ENCODE results near the gene HID1. TPM values are rescaled to one million over a fixed set of nuclear protein-coding genes. Genes with fewer than 3 reads are reported as not detected.

The HID1 gene
- total RNA-seq, 1 donor from 2014 or later: 3.5 TPM

- H3K27me3 Mint-ChIP-seq (ENCODE audit: insufficient read depth, low read depth): peaks cover 27% of the 10 kb centered on the region
- H3K9me3 ChIP-seq (ENCODE audit: low read depth): no peaks in the 10 kb centered on the region
- no peaks in the 10 kb centered on the region for H3K36me3 Mint-ChIP-seq
- no peaks in the 10 kb centered on the region for H3K79me2 ChIP-seq (ENCODE audit: low read depth)
- H3K4me3 Mint-ChIP-seq: no peak overlapping the region
- no peak overlapping the region for H3K4me3 ChIP-seq
- no peak overlapping the region for H3K4me2 ChIP-seq
- peaks cover 12% of the 10 kb centered on the region for H3K27me3 ChIP-seq
- H3K4me1 ChIP-seq: no peaks in the 10 kb centered on the region
- no peak overlapping the region for H3K27ac ChIP-seq
- no peaks in the 10 kb centered on the region for H3K9me3 Mint-ChIP-seq
- no peak overlapping the region for H2AFZ ChIP-seq (replicated peaks)
- H3K36me3 ChIP-seq: no peaks in the 10 kb centered on the region
- TF ChIP-seq CTCF (IDR thresholded peaks at IDR 0.05) (no peak), EZH2phosphoT487 (IDR thresholded peaks at IDR 0.05) (no peak), EZH2 (IDR thresholded peaks at IDR 0.05) (no peak)
- no peak overlapping the region for H3K9ac ChIP-seq
- no peaks in the 10 kb centered on the region for H3F3A ChIP-seq (ENCODE audit: low read depth)
- H3K27ac Mint-ChIP-seq: peak overlapping the region; percentile 68
- H4K20me1 ChIP-seq (ENCODE audit: low read depth): no peaks in the 10 kb centered on the region
- peaks cover 2% of the 10 kb centered on the region for H3K4me1 Mint-ChIP-seq
- no peak for DNase-seq (ENCODE audit: low spot score)
Observed at GRCh38 chr17:74901353-74902135, 71.0 kb downstream of the HID1 start.

Other genes starting within 250 kb of the HID1 start
- 1.5 and 4.3 TPM in 2 replicates for gene RAB37, start 235.5 kb downstream of the HID1 start, total RNA-seq (ENCODE audit: low replicate concordance)
- gene NHERF1, start 224.1 kb downstream of the HID1 start, total RNA-seq (ENCODE audit: low replicate concordance): 27.1 and 63.8 TPM in 2 replicates
- gene NAT9, start 196.4 kb downstream of the HID1 start, total RNA-seq (ENCODE audit: low replicate concordance): 68.9 and 75.3 TPM in 2 replicates
- 0.03 TPM in 1 of 2 replicates, not detected in the other for gene GRIN2C, start 112.9 kb downstream of the HID1 start, total RNA-seq (ENCODE audit: low replicate concordance)
- 7.4 and 25.3 TPM in 2 replicates for gene FDXR, start 99.8 kb downstream of the HID1 start, total RNA-seq (ENCODE audit: low replicate concordance)
- gene FADS6, start 79.1 kb downstream of the HID1 start, total RNA-seq (ENCODE audit: low replicate concordance): 0.36 TPM in 1 of 2 replicates, not detected in the other
- 0.25 TPM in 1 of 2 replicates, not detected in the other for gene USH1G, start 49.5 kb downstream of the HID1 start, total RNA-seq (ENCODE audit: low replicate concordance)
- not detected in 2 replicates for gene OTOP2, start 48.5 kb downstream of the HID1 start, total RNA-seq (ENCODE audit: low replicate concordance)
- not detected in 2 replicates for gene OTOP3, start 36.9 kb downstream of the HID1 start, total RNA-seq (ENCODE audit: low replicate concordance)
- 4.0 and 15.8 TPM in 2 replicates for gene CDR2L, start 14.9 kb upstream of the HID1 start, total RNA-seq (ENCODE audit: low replicate concordance)
- gene MRPL58, start 39.9 kb upstream of the HID1 start, total RNA-seq (ENCODE audit: low replicate concordance): 50.8 and 52.8 TPM in 2 replicates
- gene ATP5PD, start 74.2 kb upstream of the HID1 start, total RNA-seq (ENCODE audit: low replicate concordance): 209 and 268 TPM in 2 replicates
- gene KCTD2, start 74.5 kb upstream of the HID1 start, total RNA-seq (ENCODE audit: low replicate concordance): 28.9 and 32.9 TPM in 2 replicates
- gene SLC16A5, start 115.2 kb upstream of the HID1 start, total RNA-seq (ENCODE audit: low replicate concordance): 3.4 and 19.9 TPM in 2 replicates
- 1.9 and 4.3 TPM in 2 replicates for gene ARMC7, start 137.2 kb upstream of the HID1 start, total RNA-seq (ENCODE audit: low replicate concordance)
- 45.8 and 117 TPM in 2 replicates for gene NT5C, start 159.0 kb upstream of the HID1 start, total RNA-seq (ENCODE audit: low replicate concordance)
- gene JPT1, start 181.8 kb upstream of the HID1 start, total RNA-seq (ENCODE audit: low replicate concordance): 236 and 286 TPM in 2 replicates
- 250 and 372 TPM in 2 replicates for gene SUMO2, start 210.2 kb upstream of the HID1 start, total RNA-seq (ENCODE audit: low replicate concordance)
- 58.2 and 88.6 TPM in 2 replicates for gene NUP85, start 232.9 kb upstream of the HID1 start, total RNA-seq (ENCODE audit: low replicate concordance)